H9 (cell line): ENCODE measurements around the gene CORO7. TPM values are rescaled to one million over a fixed set of nuclear protein-coding genes. Genes with fewer than 3 reads are reported as not detected.
A peak's percentile ranks its signal among the peaks of the same experiment; 100 is the strongest.

Source experiments
- DNase-seq: peaks from one replicate; pipeline ENCODE4 v3.0.0-alpha.2; 2017
- H2AFZ ChIP-seq: one replicate; pipeline ENCODE4 v1.6.1; 2013; ENCODE audit warnings: mild to moderate bottlenecking, low read length, control low read depth, moderate library complexity
- H2AK5ac ChIP-seq: 2 replicates; pipeline ENCODE4 v1.6.1; 2013; ENCODE audit warnings: low read length, control low read depth, mixed read lengths; ENCODE audit not compliant: insufficient read length
- H2BK120ac ChIP-seq: one replicate; pipeline ENCODE4 v1.6.1; 2013; ENCODE audit warnings: low read depth, mild to moderate bottlenecking, low read length, control low read depth, inconsistent platforms; ENCODE audit not compliant: poor library complexity, severe bottlenecking
- H2BK12ac ChIP-seq: 2 replicates; pipeline ENCODE4 v1.6.1; 2013; ENCODE audit warnings: low read length, control low read depth, mixed read lengths, low read depth; ENCODE audit not compliant: insufficient read length
- H2BK15ac ChIP-seq: 2 replicates; pipeline ENCODE4 v1.6.1; 2013; ENCODE audit warnings: low read depth, low read length, control low read depth
- H2BK20ac ChIP-seq: one replicate; pipeline ENCODE4 v1.6.1; 2013; ENCODE audit warnings: low read depth, mild to moderate bottlenecking, low read length, control low read depth, inconsistent platforms; ENCODE audit not compliant: poor library complexity, severe bottlenecking
- H2BK5ac ChIP-seq: 2 replicates; pipeline ENCODE4 v1.6.1; 2013; ENCODE audit warnings: low read length, control low read depth, mixed read lengths; ENCODE audit not compliant: insufficient read length
- H3K14ac ChIP-seq: 2 replicates; pipeline ENCODE4 v1.6.1; 2013; ENCODE audit warnings: low read length, control low read depth; ENCODE audit not compliant: insufficient read depth
- H3K18ac ChIP-seq: 2 replicates; pipeline ENCODE4 v1.6.1; 2013; ENCODE audit warnings: low read depth, mild to moderate bottlenecking, mixed read lengths, low read length, control low read depth; ENCODE audit not compliant: insufficient read length
- H3K23ac ChIP-seq: 2 replicates; pipeline ENCODE4 v1.6.1; 2013; ENCODE audit warnings: low read length, control low read depth, mixed read lengths, low read depth; ENCODE audit not compliant: insufficient read length
- H3K23me2 ChIP-seq: 2 replicates; pipeline ENCODE4 v1.6.1; 2013; ENCODE audit warnings: low read depth, mild to moderate bottlenecking, mixed read lengths, low read length, control low read depth; ENCODE audit not compliant: insufficient read length, poor library complexity, severe bottlenecking
- H3K27ac ChIP-seq: 2 replicates; pipeline ENCODE4 v1.5.1; 2013; ENCODE audit warnings: low read length, control low read depth, mixed read lengths, low read depth; ENCODE audit not compliant: insufficient read length
- H3K27me3 ChIP-seq: 2 replicates; pipeline ENCODE4 v1.6.1; 2013; ENCODE audit warnings: low read length, control low read depth, inconsistent platforms; ENCODE audit not compliant: insufficient read depth
- H3K4ac ChIP-seq: 2 replicates; pipeline ENCODE4 v1.6.1; 2013; ENCODE audit warnings: low read depth, mild to moderate bottlenecking, control low read depth, inconsistent platforms, low read length, moderate library complexity
- H3K4me1 ChIP-seq: 2 replicates; pipeline ENCODE4 v1.6.1; 2013; ENCODE audit warnings: low read length, control low read depth, inconsistent platforms; ENCODE audit not compliant: insufficient read depth
- H3K4me2 ChIP-seq: 2 replicates; pipeline ENCODE4 v1.6.1; 2013; ENCODE audit warnings: low read length, control low read depth, mixed read lengths; ENCODE audit not compliant: insufficient read length, insufficient read depth
- H3K56ac ChIP-seq: 2 replicates; pipeline ENCODE4 v1.6.1; 2013; ENCODE audit warnings: low read depth, mild to moderate bottlenecking, mixed read lengths, low read length, control low read depth; ENCODE audit not compliant: insufficient read length
- H3K79me1 ChIP-seq: 2 replicates; pipeline ENCODE4 v1.6.1; 2013; ENCODE audit warnings: low read depth, mild to moderate bottlenecking, moderate library complexity, low read length, control low read depth, inconsistent platforms; ENCODE audit not compliant: insufficient read depth, poor library complexity, severe bottlenecking
- H3K79me2 ChIP-seq: 2 replicates; pipeline ENCODE4 v1.6.1; 2013; ENCODE audit warnings: low read length, control low read depth, inconsistent platforms; ENCODE audit not compliant: insufficient read depth
- H3K9ac ChIP-seq: 2 replicates; pipeline ENCODE4 v1.6.1; 2013; ENCODE audit warnings: low read length, control low read depth, mixed read lengths; ENCODE audit not compliant: insufficient read length; ENCODE audit errors: extremely low read depth
- H3K9me3 ChIP-seq: one replicate; pipeline ENCODE4 v1.6.1; 2013; ENCODE audit warnings: low read depth, low read length, inconsistent platforms; ENCODE audit not compliant: control insufficient read depth
- H3T11ph ChIP-seq: one replicate; pipeline ENCODE4 v1.6.1; 2013; ENCODE audit warnings: mild to moderate bottlenecking, low read length, control low read depth, inconsistent platforms
- H4K20me1 ChIP-seq: one replicate; pipeline ENCODE4 v1.6.1; 2013; ENCODE audit not compliant: control insufficient read depth, insufficient read length, insufficient read depth
- H4K5ac ChIP-seq: 2 replicates; pipeline ENCODE4 v1.6.1; 2013; ENCODE audit warnings: low read depth, mild to moderate bottlenecking, mixed read lengths, low read length, control low read depth; ENCODE audit not compliant: insufficient read length
- H4K8ac ChIP-seq: replicated peaks from 2 replicates; pipeline ENCODE4 v1.6.1; 2013; ENCODE audit warnings: low read length, control low read depth, mixed read lengths, low read depth; ENCODE audit not compliant: insufficient read length
- H4K91ac ChIP-seq: 2 replicates; pipeline ENCODE4 v1.6.1; 2013; ENCODE audit warnings: low read depth, mild to moderate bottlenecking, moderate library complexity, mixed read lengths, low read length, control low read depth; ENCODE audit not compliant: insufficient read length
- H3K27ac Mint-ChIP-seq, 3 experiments: 2 replicates in 2 of 3; 3 replicates in 1 of 3; pipeline ENCODE4 v1.8.0; 2020 to 2021; ENCODE audit warnings: mixed read lengths in 3 of 3, mild to moderate bottlenecking in 1 of 3, moderate library complexity in 1 of 3
- H3K27me3 Mint-ChIP-seq: 2 replicates; pipeline ENCODE4 v1.8.0; 2021; ENCODE audit warnings: low read depth, mild to moderate bottlenecking, moderate library complexity, mixed read lengths
- H3K36me3 Mint-ChIP-seq, 3 experiments: 2 replicates in 2 of 3; 3 replicates in 1 of 3; pipeline ENCODE4 v1.8.0; 2020 to 2021; ENCODE audit warnings: low read depth in 3 of 3, mixed read lengths in 3 of 3; ENCODE audit not compliant: insufficient read depth in 1 of 3
- H3K4me1 Mint-ChIP-seq, 2 experiments: 2 replicates each; pipeline ENCODE4 v1.8.0; 2020; ENCODE audit warnings: mixed read lengths in 2 of 2
- H3K4me3 Mint-ChIP-seq, 2 experiments: 2 replicates in 1 of 2; 3 replicates in 1 of 2; pipeline ENCODE4 v1.8.0; 2020 to 2021; ENCODE audit warnings: mild to moderate bottlenecking in 2 of 2, mixed read lengths in 2 of 2, moderate library complexity in 1 of 2
- H3K9me3 Mint-ChIP-seq, 2 experiments: 2 replicates in 1 of 2; 3 replicates in 1 of 2; pipeline ENCODE4 v1.8.0; 2020; ENCODE audit warnings: mild to moderate bottlenecking in 2 of 2, mixed read lengths in 2 of 2, moderate library complexity in 1 of 2
- CTCF ChIP-seq: fragments of 200-600 bp; sonication (generic); conservative IDR thresholded peaks from 3 replicates; pipeline ENCODE4 v1.8.0; 2021; ENCODE audit warnings: antibody characterized with exemption, mild to moderate bottlenecking
- WGBS: extraction: QIAGEN DNeasy Blood & Tissue Kit; methylation state at CpG from one replicate; pipeline ENCODE4 v1.1.7; 2013; ENCODE audit warnings: missing lambda C conversion rate, low lambda C conversion rate, mixed read lengths; ENCODE audit not compliant: insufficient read length; ENCODE audit errors: extremely low coverage; 5-methylcytosine and 5-hydroxymethylcytosine counted together
- total RNA-seq: library from RNA; stranded (reverse); gene quantifications from 2 replicates; pipeline ENCODE4 v1.2.1, GENCODE V29; 2021

Gene CORO7
- total RNA-seq, 1 experiment from 2014 or later = 38.4 TPM

DNA sequence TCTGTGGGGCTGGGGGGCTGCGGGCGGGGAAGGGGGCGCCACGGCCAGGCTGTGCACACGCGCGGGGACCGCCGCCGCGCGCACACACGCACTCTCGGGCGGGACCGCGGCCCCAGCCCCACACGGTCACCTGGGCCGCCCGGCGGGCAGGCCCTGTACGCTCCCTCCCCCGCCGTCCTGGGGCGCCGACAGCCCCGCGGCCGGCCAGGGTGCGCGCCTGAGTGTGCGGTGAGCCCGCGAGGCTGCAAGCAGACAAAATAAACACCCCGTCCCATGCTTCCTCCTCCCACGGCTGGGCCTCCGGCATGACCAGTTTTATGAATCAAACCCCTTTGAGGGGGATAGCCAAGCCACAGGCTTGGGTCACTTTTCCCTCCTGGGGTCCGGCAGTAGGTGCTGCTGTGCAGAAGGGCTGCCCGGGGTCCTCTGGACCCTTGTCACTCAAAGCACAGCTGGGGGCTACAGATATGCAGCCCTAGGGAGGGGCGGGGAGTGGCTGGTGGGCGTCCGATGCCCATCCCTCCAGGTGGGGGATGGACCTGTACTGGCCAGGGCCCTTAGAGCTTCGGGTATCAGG, 44.3 kb downstream of the CORO7 start:
- Histone ChIP-seq H3K9ac (no peak overlapping the region), H3K23me2 (no peaks in the 10 kb centered on the region), H3K4ac (no peak overlapping the region), H3K4me2 (peak overlapping the region; percentile 58), H4K91ac (no peak overlapping the region), H2AFZ (no peak overlapping the region), H2BK15ac (no peak overlapping the region), H2BK5ac (no peak overlapping the region), H3T11ph (no peak overlapping the region), H2BK120ac (no peak overlapping the region), H3K14ac (no peak overlapping the region), H3K4me1 (peaks cover 9% of the 10 kb centered on the region; the same call in 1 of the 2 replicates), H3K18ac (no peak overlapping the region), H3K79me1 (no peaks in the 10 kb centered on the region), H3K27ac (no peak overlapping the region), H4K5ac (no peak overlapping the region), H3K9me3 (no peaks in the 10 kb centered on the region), H2BK12ac (no peak overlapping the region), H3K27me3 (no peaks in the 10 kb centered on the region), H2BK20ac (no peak overlapping the region), H4K20me1 (no peaks in the 10 kb centered on the region), H2AK5ac (no peak overlapping the region), H4K8ac (no peak overlapping the region), H3K56ac (no peak overlapping the region), H3K23ac (no peak overlapping the region), H3K79me2 (peaks cover 1% of the 10 kb centered on the region; the same call in 1 of the 2 replicates)
- Mint-ChIP-seq H3K4me3 (peak overlapping the region; percentile 75 to 94), H3K27ac (no peak overlapping the region), H3K9me3 (no peaks in the 10 kb centered on the region), H3K36me3 (peaks cover 0 to 3% (median 2%) of the 10 kb centered on the region in 3 experiments; a peak in 1 of 7 replicates), H3K27me3 (no peaks in the 10 kb centered on the region), H3K4me1 (peaks cover 24 to 36% of the 10 kb centered on the region in 2 experiments)
- DNase-seq = no peak
- no peak for TF ChIP-seq CTCF
- WGBS = no CpG with 5 or more reads among the region's 43 CpGs
